GM18870 (cell line): Measurements from ENCODE around the gene ATP10A.

Experiments
- ATAC-seq: cut with Tn5 transposase; IDR thresholded peaks from one replicate; pipeline ENCODE4 v1.9.1; 2021; ENCODE audit warnings: moderate library complexity; ENCODE audit not compliant: unreplicated experiment

ATP10A gene

GRCh38 chr15:25742776-25743547 lies 120.2 kb downstream of the ATP10A start:
- ATAC-seq, result no peak

GRCh38 chr15:25742041-25742730 lies 120.9 kb downstream of the ATP10A start:
- ATAC-seq, result no peak

GRCh38 chr15:25741256-25741580 lies 121.9 kb downstream of the ATP10A start:
- no peak for ATAC-seq

- ATAC-seq, result no peak
Observed at GRCh38 chr15:25740383-25741255, 122.5 kb downstream of the ATP10A start.

GRCh38 chr15:25739687-25740121 lies 123.4 kb downstream of the ATP10A start:
- no peak for ATAC-seq

GRCh38 chr15:25738171-25738965 lies 124.8 kb downstream of the ATP10A start:
- no peak for ATAC-seq

- no peak for ATAC-seq
Observed at GRCh38 chr15:25737218-25737643, 125.9 kb downstream of the ATP10A start.

GRCh38 chr15:25736461-25736860 lies 126.7 kb downstream of the ATP10A start:
- ATAC-seq, result no peak

- ATAC-seq, result no peak
Observed at GRCh38 chr15:25735550-25736384, 127.4 kb downstream of the ATP10A start.

GRCh38 chr15:25734680-25735355 lies 128.3 kb downstream of the ATP10A start:
- ATAC-seq, result no peak

- no peak for ATAC-seq
Observed at GRCh38 chr15:25733856-25734679, 129.1 kb downstream of the ATP10A start.

- ATAC-seq, result no peak
Observed at GRCh38 chr15:25733036-25733855, 129.9 kb downstream of the ATP10A start.

- no peak for ATAC-seq
Observed at GRCh38 chr15:25732191-25732590, 130.9 kb downstream of the ATP10A start.

- ATAC-seq, result no peak
Observed at GRCh38 chr15:25731411-25731810, 131.7 kb downstream of the ATP10A start.

GRCh38 chr15:25730918-25731317 lies 132.2 kb downstream of the ATP10A start:
- ATAC-seq, result no peak

- ATAC-seq, result no peak
Observed at GRCh38 chr15:25728816-25729215, 134.3 kb downstream of the ATP10A start.

GRCh38 chr15:25727867-25728600 lies 135.1 kb downstream of the ATP10A start:
- no peak for ATAC-seq
